Naive thymus-derived CD4-positive, alpha-beta T cell (primary cell): Measurements from ENCODE around the gene PROSER2. TPM values are rescaled to one million over a fixed set of nuclear protein-coding genes. Genes with fewer than 3 reads are reported as not detected.

Experiments
- ATAC-seq: fragments of 150-1000 bp; cut with Tn5 transposase; 2 replicates; pipeline ENCODE4 v1.10.0; 2021; ENCODE audit warnings: mild to moderate bottlenecking, moderate library complexity
- CTCF ChIA-PET: fragments of 350-600 bp; sonication (Branson Sonifier 250); formaldehyde crosslinking; loops from one replicate; lab custom pipeline; 2021; ENCODE audit warnings: antibody characterized with exemption; lab: Charles Lee
- POLR2A ChIA-PET: fragments of 350-600 bp; sonication (Branson Sonifier 250); formaldehyde crosslinking; loops from one replicate; lab custom pipeline; 2021; ENCODE audit warnings: antibody characterized with exemption, inconsistent platforms; lab: Charles Lee
- DNase-seq, 9 donors: peaks; one replicate each; pipeline versions ENCODE4 v3.0.0 to v3.0.0-alpha.2; 2020 to 2022; ENCODE audit warnings: mixed read lengths in 1 of 9
- H3K27ac ChIP-seq: one replicate; pipeline ENCODE4 v1.7.0; 2013; ENCODE audit warnings: mild to moderate bottlenecking, low read depth, low read length, moderate library complexity
- H3K27me3 ChIP-seq, 2 donors: one replicate each; pipeline ENCODE4 v1.7.0; 2013; ENCODE audit warnings: low read length in 2 of 2, mild to moderate bottlenecking in 2 of 2, moderate library complexity in 2 of 2; ENCODE audit not compliant: control insufficient read depth in 2 of 2, insufficient read depth in 2 of 2
- H3K36me3 ChIP-seq, 3 experiments: 1 replicate in 2 of 3; 2 replicates in 1 of 3; pipeline ENCODE4 v1.7.0; 2013; ENCODE audit warnings: low read length in 3 of 3, mild to moderate bottlenecking in 3 of 3, moderate library complexity in 1 of 3; ENCODE audit not compliant: insufficient read depth in 3 of 3, control insufficient read depth in 2 of 3
- H3K4me1 ChIP-seq, 2 donors: one replicate each; pipeline ENCODE4 v1.7.0; 2013; ENCODE audit warnings: low read length in 2 of 2, mild to moderate bottlenecking in 2 of 2, moderate library complexity in 1 of 2; ENCODE audit not compliant: control insufficient read depth in 2 of 2, insufficient read depth in 2 of 2
- H3K4me3 ChIP-seq: 2 replicates; pipeline ENCODE4 v1.7.0; 2013; ENCODE audit warnings: mild to moderate bottlenecking, low read length
- H3K9me3 ChIP-seq, 3 experiments: 1 replicate in 2 of 3; 2 replicates in 1 of 3; pipeline ENCODE4 v1.7.0; 2013; ENCODE audit warnings: low read length in 3 of 3; ENCODE audit not compliant: control insufficient read depth in 2 of 3
- H3K27ac Mint-ChIP-seq, 9 donors: one replicate each; pipeline ENCODE4 v1.8.0; 2020 to 2022; ENCODE audit warnings: mixed read lengths in 9 of 9, mild to moderate bottlenecking in 8 of 9, moderate library complexity in 5 of 9, inconsistent platforms in 2 of 9
- H3K27me3 Mint-ChIP-seq, 5 donors: one replicate each; pipeline ENCODE4 v1.8.0; 2021 to 2022; ENCODE audit warnings: mixed read lengths in 5 of 5, mild to moderate bottlenecking in 1 of 5
- H3K36me3 Mint-ChIP-seq, 5 donors: one replicate each; pipeline ENCODE4 v1.8.0; 2020 to 2022; ENCODE audit warnings: mixed read lengths in 5 of 5, mild to moderate bottlenecking in 3 of 5, inconsistent platforms in 1 of 5
- H3K4me1 Mint-ChIP-seq, 7 donors: one replicate each; pipeline ENCODE4 v1.8.0; 2020 to 2022; ENCODE audit warnings: mixed read lengths in 7 of 7, mild to moderate bottlenecking in 3 of 7, inconsistent platforms in 1 of 7
- H3K4me3 Mint-ChIP-seq, 10 donors: one replicate each; pipeline ENCODE4 v1.8.0; 2020 to 2022; ENCODE audit warnings: mild to moderate bottlenecking in 10 of 10, mixed read lengths in 10 of 10, moderate library complexity in 6 of 10, inconsistent platforms in 2 of 10
- H3K9me3 Mint-ChIP-seq, 11 donors: one replicate each; pipeline ENCODE4 v1.8.0; 2020 to 2022; ENCODE audit warnings: mixed read lengths in 11 of 11, mild to moderate bottlenecking in 4 of 11, inconsistent platforms in 1 of 11, moderate library complexity in 1 of 11
- intact Hi-C, 2 donors: fragments of 100-400 bp; cut with micrococcal nuclease; formaldehyde crosslinking; loops; one replicate each; pipeline ENCODE4 v1.15.1; 2023
- polyA plus RNA-seq, 2 donors: library from polyadenylated mRNA; unstranded; fragments of 300-500 nt; fragmentation: Illumina TruSeq; gene quantifications; one replicate each; pipeline ENCODE4 v1.2.3, GENCODE V29; 2021
- total RNA-seq, 6 experiments: library from RNA in 5 of 6; stranded (reverse) in 5 of 6; gene quantifications; 1 replicate in 5 of 6; 2 replicates in 1 of 6; pipeline ENCODE4 v1.2.3 and lab custom pipeline; 2021 to 2026

PROSER2 gene
- total and polyA plus RNA-seq, 7 experiments from 2014 or later = 0.07 to 4.9 (median 2.2) TPM

DNA sequence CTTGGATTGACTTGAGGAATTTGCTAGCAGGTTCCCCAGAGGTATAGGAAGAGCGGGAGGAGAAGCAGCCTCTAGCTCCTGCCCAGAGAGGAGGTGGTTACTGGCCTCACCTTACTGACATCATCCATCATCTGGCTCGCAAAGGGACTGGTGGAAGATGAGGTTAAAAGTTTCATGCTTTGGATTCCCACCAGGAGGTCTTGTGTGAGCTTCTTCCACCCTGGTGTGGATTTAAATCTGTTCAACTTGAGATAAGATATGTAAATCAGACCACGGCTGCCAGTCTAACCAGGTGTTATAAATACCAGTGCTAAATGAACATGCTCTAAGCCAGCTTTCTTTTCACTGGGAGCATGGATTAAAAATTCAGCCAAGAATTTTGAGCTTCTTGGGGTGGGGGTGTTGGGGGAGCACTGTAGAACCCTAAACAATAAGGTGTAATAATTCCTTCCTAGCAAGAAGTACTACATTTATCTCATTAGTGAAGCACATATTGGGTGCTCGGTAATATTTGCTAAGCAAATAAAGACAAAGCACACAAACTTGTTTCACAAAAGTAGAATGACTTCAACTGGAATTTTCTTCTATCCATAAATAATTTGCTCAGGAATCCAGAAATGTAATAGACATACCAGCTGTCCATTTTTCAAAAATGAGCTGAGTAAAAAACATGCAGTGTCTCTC is 7.8 kb downstream of the PROSER2 start:
- H3K27me3 Mint-ChIP-seq = peaks cover 3 to 29% (median 10%) of the 10 kb centered on the region in 5 donors
- no peak for DNase-seq
- no peak for ATAC-seq
- no peak overlapping the region for H3K4me3 ChIP-seq
- H3K27ac ChIP-seq = no peak overlapping the region
- POLR2A ChIA-PET = interaction anchor here (0.7 kb wide), 1 partner anchor 849 kb away, joined by 3 read pairs; no protein-coding TSS in a partner anchor
- H3K9me3 Mint-ChIP-seq = no peaks in the 10 kb centered on the region
- no peak overlapping the region for H3K27ac Mint-ChIP-seq
- H3K4me1 Mint-ChIP-seq = peaks cover 0 to 6% (median 2%) of the 10 kb centered on the region in 7 donors
- CTCF ChIA-PET = interaction anchor here (0.9 kb wide), 1 partner anchor 11 kb away, joined by 4 read pairs; no protein-coding TSS in a partner anchor
- H3K36me3 Mint-ChIP-seq = peaks cover 0 to 4% (median 0%) of the 10 kb centered on the region in 5 donors
- no peaks in the 10 kb centered on the region for H3K27me3 ChIP-seq
- H3K4me1 ChIP-seq = no peaks in the 10 kb centered on the region
- no peaks in the 10 kb centered on the region for H3K9me3 ChIP-seq
- intact Hi-C loops = no loop called here
- no peak overlapping the region for H3K4me3 Mint-ChIP-seq
- H3K36me3 ChIP-seq = no peaks in the 10 kb centered on the region

DNA sequence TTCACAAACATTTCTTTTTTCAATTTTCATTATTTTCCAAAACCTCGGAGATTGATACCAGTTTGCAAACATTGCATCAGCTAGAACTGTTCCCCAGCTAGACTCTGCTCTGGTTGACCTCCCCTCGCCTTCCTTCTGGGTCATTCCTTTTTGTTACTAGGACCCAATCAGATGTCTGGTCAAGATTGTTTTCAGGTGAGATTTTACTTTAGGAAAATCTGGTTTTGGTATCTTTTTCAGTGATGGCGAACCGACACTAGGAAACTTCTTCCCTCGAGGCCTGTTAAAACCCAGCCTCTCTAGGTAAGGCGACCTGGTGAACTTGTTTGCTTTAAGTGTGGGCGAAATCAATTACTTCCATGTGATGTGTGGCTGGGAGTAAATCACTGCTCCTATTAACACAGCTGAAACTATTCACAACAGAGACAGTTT is 8.4 kb downstream of the PROSER2 start:
- H3K4me1 Mint-ChIP-seq = peaks cover 0 to 6% (median 0%) of the 10 kb centered on the region in 7 donors
- Histone ChIP-seq H3K4me3 (no peak overlapping the region), H3K27me3 (no peaks in the 10 kb centered on the region), H3K4me1 (no peaks in the 10 kb centered on the region), H3K27ac (no peak overlapping the region), H3K9me3 (no peaks in the 10 kb centered on the region), H3K36me3 (no peaks in the 10 kb centered on the region)
- H3K36me3 Mint-ChIP-seq = peaks cover 0 to 4% (median 0%) of the 10 kb centered on the region in 5 donors
- ChIA-PET POLR2A (no interaction called here), CTCF (interaction anchor here (0.9 kb wide), 1 partner anchor 11 kb away, joined by 4 read pairs; no protein-coding TSS in a partner anchor)
- no peak overlapping the region for H3K4me3 Mint-ChIP-seq
- H3K27ac Mint-ChIP-seq = no peak overlapping the region
- intact Hi-C loops = no loop called here
- no peak for ATAC-seq
- peaks cover 1 to 27% (median 9%) of the 10 kb centered on the region in 5 donors for H3K27me3 Mint-ChIP-seq
- DNase-seq = no peak
- no peaks in the 10 kb centered on the region for H3K9me3 Mint-ChIP-seq

DNA sequence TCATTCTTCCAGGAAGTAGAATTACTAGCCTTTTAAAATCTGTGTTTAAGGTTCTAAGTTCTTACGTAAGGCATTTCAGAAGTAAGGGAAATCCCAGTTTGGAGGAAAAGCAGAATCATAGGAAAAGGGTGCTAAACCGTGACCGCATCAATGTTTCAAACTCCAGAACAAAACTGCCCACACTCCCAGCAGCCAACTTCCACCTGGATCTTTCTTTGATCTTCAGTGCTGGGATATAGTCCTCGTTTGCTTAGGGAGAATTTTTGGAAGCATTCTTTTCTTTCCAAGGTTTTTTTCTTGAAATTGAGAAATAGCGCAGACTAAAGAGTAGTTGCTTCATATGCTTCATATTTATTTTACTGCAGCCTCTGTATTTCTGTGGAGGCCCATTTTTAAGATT is 8.9 kb downstream of the PROSER2 start:
- no peaks in the 10 kb centered on the region for H3K36me3 ChIP-seq
- H3K27ac ChIP-seq = no peak overlapping the region
- Mint-ChIP-seq H3K9me3 (no peaks in the 10 kb centered on the region), H3K4me3 (no peak overlapping the region), H3K4me1 (peaks cover 0 to 8% (median 1%) of the 10 kb centered on the region in 7 donors), H3K36me3 (peaks cover 0 to 4% (median 0%) of the 10 kb centered on the region in 5 donors), H3K27ac (no peak overlapping the region), H3K27me3 (peaks cover 6 to 26% (median 9%) of the 10 kb centered on the region in 5 donors)
- H3K4me3 ChIP-seq = no peak overlapping the region
- POLR2A ChIA-PET = no interaction called here
- intact Hi-C loops = no loop called here
- no peaks in the 10 kb centered on the region for H3K9me3 ChIP-seq
- CTCF ChIA-PET = no interaction called here
- H3K4me1 ChIP-seq = no peaks in the 10 kb centered on the region
- DNase-seq (no peak), ATAC-seq (no peak)
- H3K27me3 ChIP-seq = no peaks in the 10 kb centered on the region

DNA sequence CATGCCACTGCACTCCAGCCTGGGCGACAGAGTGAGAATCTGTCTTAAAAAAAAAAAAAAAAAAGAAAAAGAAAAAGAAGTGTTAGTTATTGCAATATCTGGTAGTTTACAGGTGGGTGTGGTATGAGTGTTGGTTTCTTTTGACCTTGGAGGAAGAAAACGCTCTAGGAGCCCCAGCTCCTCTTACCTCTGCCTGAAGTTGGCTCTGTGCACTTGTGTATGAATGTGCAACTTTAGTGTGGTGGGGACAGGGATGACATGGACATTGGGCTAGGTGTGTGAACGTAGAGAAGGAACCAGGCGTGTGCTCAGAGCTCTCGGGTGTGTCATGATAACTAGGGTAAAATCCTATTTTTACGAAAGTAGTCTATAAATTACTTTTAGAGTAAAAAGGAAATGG is 11.9 kb downstream of the PROSER2 start:
- DNase-seq = no peak
- no peaks in the 10 kb centered on the region for H3K9me3 ChIP-seq
- ChIA-PET POLR2A (no interaction called here), CTCF (interaction anchor here (0.7 kb wide), 1 partner anchor 1978 kb away, joined by 3 read pairs; no protein-coding TSS in a partner anchor)
- H3K4me3 Mint-ChIP-seq = no peak overlapping the region
- H3K4me3 ChIP-seq = no peak overlapping the region
- no peak overlapping the region for H3K27ac ChIP-seq
- H3K27me3 Mint-ChIP-seq = peaks cover 0 to 27% (median 6%) of the 10 kb centered on the region in 5 donors
- H3K9me3 Mint-ChIP-seq = no peaks in the 10 kb centered on the region
- no peak overlapping the region for H3K27ac Mint-ChIP-seq
- peaks cover 0 to 8% (median 0%) of the 10 kb centered on the region in 5 donors for H3K36me3 Mint-ChIP-seq
- ATAC-seq = no peak
- H3K36me3 ChIP-seq = no peaks in the 10 kb centered on the region
- intact Hi-C loops = no loop called here
- no peaks in the 10 kb centered on the region for H3K4me1 ChIP-seq
- peaks cover 0 to 17% (median 6%) of the 10 kb centered on the region in 7 donors for H3K4me1 Mint-ChIP-seq
- no peaks in the 10 kb centered on the region for H3K27me3 ChIP-seq

DNA sequence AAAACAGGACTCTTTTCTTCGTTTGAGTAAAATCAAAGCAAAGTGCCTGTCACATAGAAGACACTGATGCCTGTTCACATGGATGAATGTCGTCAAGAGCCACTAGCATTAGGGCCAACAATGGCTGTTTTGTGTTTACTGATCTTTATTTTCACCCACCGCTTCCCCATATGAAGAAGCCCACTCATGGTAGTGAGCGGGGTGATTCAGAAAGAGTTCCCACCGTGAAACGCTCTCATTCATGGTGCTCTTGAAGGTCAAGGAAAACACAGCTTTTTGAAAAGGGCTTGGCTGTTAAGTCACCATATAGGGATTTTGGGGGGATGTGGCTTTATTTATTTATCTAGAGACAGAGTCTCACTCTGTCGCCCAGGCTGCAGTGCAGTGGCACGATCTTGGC is 12.5 kb downstream of the PROSER2 start:
- H3K4me1 ChIP-seq = no peaks in the 10 kb centered on the region
- H3K36me3 ChIP-seq = no peaks in the 10 kb centered on the region
- intact Hi-C loops = no loop called here
- no peaks in the 10 kb centered on the region for H3K9me3 ChIP-seq
- Mint-ChIP-seq H3K36me3 (peaks cover 0 to 8% (median 0%) of the 10 kb centered on the region in 5 donors), H3K9me3 (no peaks in the 10 kb centered on the region), H3K27ac (no peak overlapping the region), H3K4me3 (no peak overlapping the region), H3K4me1 (peaks cover 0 to 17% (median 6%) of the 10 kb centered on the region in 7 donors), H3K27me3 (peaks cover 0 to 30% (median 6%) of the 10 kb centered on the region in 5 donors)
- H3K4me3 ChIP-seq = no peak overlapping the region
- no peaks in the 10 kb centered on the region for H3K27me3 ChIP-seq
- H3K27ac ChIP-seq = no peak overlapping the region
- ATAC-seq (no peak), DNase-seq (no peak)
- ChIA-PET CTCF (no interaction called here), POLR2A (no interaction called here)

DNA sequence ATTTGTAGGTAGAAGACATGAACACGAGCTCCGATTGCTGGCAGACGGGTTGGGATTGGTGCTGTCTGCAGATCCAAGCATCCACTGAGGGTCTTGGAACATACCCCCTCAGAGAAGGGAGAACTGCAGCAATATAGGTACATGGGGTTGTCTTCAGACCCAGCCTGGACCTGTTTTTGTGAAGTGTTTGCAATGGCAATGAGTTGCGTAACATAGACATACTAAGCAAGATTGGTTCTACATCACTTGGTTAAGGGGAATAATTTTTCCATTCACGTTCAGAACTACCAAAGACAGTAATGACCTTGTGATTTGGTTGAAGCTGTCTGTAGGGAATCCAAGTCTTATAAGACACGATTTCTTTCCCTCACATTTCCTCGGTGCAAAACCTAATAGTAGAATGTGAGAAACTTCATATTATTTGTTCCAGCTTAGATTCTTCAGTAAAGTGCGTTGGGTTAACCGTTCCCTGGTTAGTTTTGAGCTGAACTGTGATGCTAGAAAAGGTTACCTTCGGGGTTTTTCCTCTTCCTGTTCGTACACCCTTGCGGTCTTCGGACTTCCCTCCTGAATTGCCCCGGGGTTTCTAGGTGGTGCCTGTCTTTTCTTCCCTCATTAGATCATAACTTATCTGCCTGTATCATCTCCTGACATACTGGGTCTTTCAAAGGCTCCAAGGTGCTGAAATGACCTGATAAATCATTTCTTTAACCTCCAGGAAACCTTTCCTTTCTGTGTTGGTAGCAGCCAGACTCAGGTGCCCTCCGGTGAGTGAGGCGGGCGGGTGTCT is 14.4 kb downstream of the PROSER2 start:
- Histone ChIP-seq H3K27ac (no peak overlapping the region), H3K4me1 (no peaks in the 10 kb centered on the region), H3K36me3 (no peaks in the 10 kb centered on the region), H3K4me3 (no peak overlapping the region), H3K27me3 (no peaks in the 10 kb centered on the region), H3K9me3 (no peaks in the 10 kb centered on the region)
- POLR2A ChIA-PET = no interaction called here
- H3K36me3 Mint-ChIP-seq = peaks cover 0 to 8% (median 0%) of the 10 kb centered on the region in 5 donors
- DNase-seq = no peak
- no peaks in the 10 kb centered on the region for H3K9me3 Mint-ChIP-seq
- H3K4me1 Mint-ChIP-seq = peaks cover 0 to 17% (median 6%) of the 10 kb centered on the region in 7 donors
- intact Hi-C loops = no loop called here
- no peak overlapping the region for H3K27ac Mint-ChIP-seq
- peaks cover 0 to 26% (median 6%) of the 10 kb centered on the region in 5 donors for H3K27me3 Mint-ChIP-seq
- ATAC-seq = no peak
- CTCF ChIA-PET = no interaction called here
- H3K4me3 Mint-ChIP-seq = peak overlapping the region in 1 of 10 donors; percentile 8
